Ovary (tissue), 3 donors: ENCODE data around the gene FUT6.

Experiments used
- CTCF ChIP-seq, 3 donors: fragments of 450-650 bp in 2 of 3; fragments of 200-600 bp in 1 of 3; IDR thresholded peaks; one replicate each; pipeline versions ENCODE4 v1.5.1 to v1.8.0; 2016 to 2022; ENCODE audit warnings: antibody characterized with exemption in 3 of 3, mild to moderate bottlenecking in 1 of 3
- EP300 ChIP-seq: sonication (generic); formaldehyde crosslinking; IDR thresholded peaks from one replicate; pipeline ENCODE4 v1.6.1; 2017; ENCODE audit warnings: antibody characterized with exemption
- POLR2A ChIP-seq: fragments of 450-650 bp; IDR thresholded peaks from one replicate; pipeline ENCODE4 v1.6.1; 2017; ENCODE audit warnings: antibody characterized with exemption, mild to moderate bottlenecking, moderate library complexity
- donor health status: DM: no; HTN: no; CAD: no.

GRCh38 chr19:5798244-5798643, 41.3 kb downstream of the FUT6 start:
- TF ChIP-seq CTCF (IDR thresholded peaks at IDR 0.05) (no peak), POLR2A (no peak), EP300 (no peak)
